ENCODE measurements around the gene VSNL1.

DNA sequence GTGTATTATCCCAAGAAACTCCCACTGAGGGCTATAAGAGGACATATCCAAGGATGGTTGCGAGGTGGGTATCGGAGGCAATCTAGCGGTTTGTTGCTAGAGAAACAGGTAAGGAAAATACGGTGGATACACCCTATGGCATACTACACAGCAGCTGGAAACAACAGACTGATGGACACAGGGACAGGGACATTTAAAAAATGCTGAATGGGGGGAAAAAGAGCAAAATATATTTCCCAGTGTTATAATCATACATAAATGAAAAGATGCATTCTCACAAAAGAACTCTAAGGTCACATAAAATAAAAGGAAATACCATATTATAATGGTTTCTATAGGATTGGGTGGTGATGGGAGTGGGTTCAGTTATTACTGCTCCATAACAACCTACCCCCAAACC is 117.3 kb downstream of the VSNL1 start:
- TF ChIP-seq ZNF214 (tag by site-specific recombination; IDR thresholded peaks at IDR 0.05; ENCODE audit: borderline replicate concordance): no peak
- TF ChIP-seq, protein P1, sequence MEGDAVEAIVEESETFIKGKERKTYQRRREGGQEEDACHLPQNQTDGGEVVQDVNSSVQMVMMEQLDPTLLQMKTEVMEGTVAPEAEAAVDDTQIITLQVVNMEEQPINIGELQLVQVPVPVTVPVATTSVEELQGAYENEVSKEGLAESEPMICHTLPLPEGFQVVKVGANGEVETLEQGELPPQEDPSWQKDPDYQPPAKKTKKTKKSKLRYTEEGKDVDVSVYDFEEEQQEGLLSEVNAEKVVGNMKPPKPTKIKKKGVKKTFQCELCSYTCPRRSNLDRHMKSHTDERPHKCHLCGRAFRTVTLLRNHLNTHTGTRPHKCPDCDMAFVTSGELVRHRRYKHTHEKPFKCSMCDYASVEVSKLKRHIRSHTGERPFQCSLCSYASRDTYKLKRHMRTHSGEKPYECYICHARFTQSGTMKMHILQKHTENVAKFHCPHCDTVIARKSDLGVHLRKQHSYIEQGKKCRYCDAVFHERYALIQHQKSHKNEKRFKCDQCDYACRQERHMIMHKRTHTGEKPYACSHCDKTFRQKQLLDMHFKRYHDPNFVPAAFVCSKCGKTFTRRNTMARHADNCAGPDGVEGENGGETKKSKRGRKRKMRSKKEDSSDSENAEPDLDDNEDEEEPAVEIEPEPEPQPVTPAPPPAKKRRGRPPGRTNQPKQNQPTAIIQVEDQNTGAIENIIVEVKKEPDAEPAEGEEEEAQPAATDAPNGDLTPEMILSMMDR (tag by site-specific recombination; IDR thresholded peaks at IDR 0.05): no peak
- TF ChIP-seq ZNF302 (tag by site-specific recombination; IDR thresholded peaks at IDR 0.05; ENCODE audit: low read depth): no peak
- TF ChIP-seq ZNF274 (IDR thresholded peaks at IDR 0.05; ENCODE audit: low read length): no peak
- no peak for TF ChIP-seq ZNF274 (tag by site-specific recombination; IDR thresholded peaks at IDR 0.05; ENCODE audit: borderline replicate concordance)
- TF ChIP-seq ZNF174 (tag by site-specific recombination; IDR thresholded peaks at IDR 0.05): no peak
- TF ChIP-seq ZNF416 (tag by site-specific recombination; IDR thresholded peaks at IDR 0.05): no peak
- no peak for TF ChIP-seq ZNF211 (tag by site-specific recombination; IDR thresholded peaks at IDR 0.05; ENCODE audit: low read depth)
- TF ChIP-seq ZBTB21 (tag by site-specific recombination; IDR thresholded peaks at IDR 0.05): no peak
- no peak for TF ChIP-seq ZNF121 (tag by site-specific recombination; IDR thresholded peaks at IDR 0.05)
- no peak for TF ChIP-seq SP2 (tag by site-specific recombination; IDR thresholded peaks at IDR 0.05)
- TF ChIP-seq KLF16 (tag by site-specific recombination; IDR thresholded peaks at IDR 0.05): no peak
- TF ChIP-seq ZNF529 (tag by site-specific recombination; IDR thresholded peaks at IDR 0.05; ENCODE audit: insufficient replicate concordance): no peak
- TF ChIP-seq ZSCAN23 (tag by site-specific recombination; IDR thresholded peaks at IDR 0.05): no peak
- no peak for TF ChIP-seq ZNF114 (tag by site-specific recombination; IDR thresholded peaks at IDR 0.05)

All from HEK293 (cell line).